Right renal pelvis (tissue), 4 donors: ENCODE results near the gene PELI1. TPM values are rescaled to one million over a fixed set of nuclear protein-coding genes. Genes with fewer than 3 reads are reported as not detected.
"Not testable (repeated sequence)": the region's sequence is repeated elsewhere in the genome, so short reads cannot be mapped to it uniquely, and the experiment has no call there.

Experiments used
- DNase-seq, 4 donors: peaks; one replicate each; pipeline ENCODE4 v3.0.0-alpha.2; 2013; ENCODE audit warnings: low read depth in 4 of 4, low spot score in 3 of 4, missing footprints in 1 of 4
- polyA plus RNA-seq, 4 donors: library from polyadenylated mRNA; unstranded; fragments of 120-200 nt; gene quantifications; one replicate each; pipeline ENCODE4 v1.2.1, GENCODE V29; 2013; ENCODE audit not compliant: insufficient read length in 4 of 4

PELI1 gene
- polyA plus RNA-seq, 4 donors, result 33.4 to 41.0 (median 34.8) TPM

- DNase-seq, result no peak
Measured at GRCh38 chr2:64124168-64124567, 20.1 kb downstream of the PELI1 start.

GRCh38 chr2:64123740-64124139 lies 20.5 kb downstream of the PELI1 start:
- no peak for DNase-seq

GRCh38 chr2:64122358-64122757 lies 21.9 kb downstream of the PELI1 start:
- DNase-seq, result no peak

- DNase-seq, result no peak
Measured at GRCh38 chr2:64120928-64121327, 23.3 kb downstream of the PELI1 start.

GRCh38 chr2:64120008-64120407 lies 24.2 kb downstream of the PELI1 start:
- no peak for DNase-seq

GRCh38 chr2:64119369-64119768 lies 24.9 kb downstream of the PELI1 start:
- DNase-seq, result no peak

GRCh38 chr2:64115808-64116598 lies 28.2 kb downstream of the PELI1 start:
- DNase-seq, result no peak

GRCh38 chr2:64114912-64115277 lies 29.3 kb downstream of the PELI1 start:
- DNase-seq, result no peak

- no peak for DNase-seq
Measured at GRCh38 chr2:64114063-64114911, 29.9 kb downstream of the PELI1 start.

GRCh38 chr2:64112016-64112415 lies 32.2 kb downstream of the PELI1 start:
- DNase-seq, result no peak

- no peak for DNase-seq
Measured at GRCh38 chr2:64111426-64111825, 32.8 kb downstream of the PELI1 start.

GRCh38 chr2:64108666-64109241 lies 35.5 kb downstream of the PELI1 start:
- no peak for DNase-seq

- no peak for DNase-seq
Measured at GRCh38 chr2:64106481-64106880, 37.7 kb downstream of the PELI1 start.

- DNase-seq, result no peak
Measured at GRCh38 chr2:64105670-64106461, 38.4 kb downstream of the PELI1 start.

- DNase-seq, result no peak
Measured at GRCh38 chr2:64104933-64105332, 39.3 kb downstream of the PELI1 start.

GRCh38 chr2:64102736-64103135 lies 41.5 kb downstream of the PELI1 start:
- DNase-seq, result not testable (repeated sequence)

GRCh38 chr2:64101141-64101591 lies 43.1 kb downstream of the PELI1 start:
- DNase-seq, result no peak

- not testable (repeated sequence) for DNase-seq
Measured at GRCh38 chr2:64100584-64100983, 43.6 kb downstream of the PELI1 start.

GRCh38 chr2:64094663-64095382 lies 49.4 kb downstream of the PELI1 start:
- no peak for DNase-seq

- DNase-seq, result no peak
Measured at GRCh38 chr2:64093341-64093740, 50.9 kb downstream of the PELI1 start.
